ENCODE measurements around the gene AQP4.

AQP4 gene

GRCh38 chr18:26865557-26865956 is at the start of gene AQP4:
AQP4 (minus strand) TSS chr18:26865707; CDS start chr18:26865689, 18 bp downstream.
- DNase-seq: peak in 1 of 2 experiments; percentile 19

- no peak for DNase-seq
These were observed 46.3 kb upstream of the AQP4 start for GRCh38 chr18:26911840-26912239.

- no peak for DNase-seq
These were observed 44.2 kb upstream of the AQP4 start for GRCh38 chr18:26909599-26910290.

GRCh38 chr18:26908906-26909305 is 43.4 kb upstream of the AQP4 start:
- no peak for DNase-seq

GRCh38 chr18:26902291-26902690 is 36.8 kb upstream of the AQP4 start:
- no peak for DNase-seq

GRCh38 chr18:26901020-26901419 is 35.5 kb upstream of the AQP4 start:
- no peak for DNase-seq

GRCh38 chr18:26894426-26894825 is 28.9 kb upstream of the AQP4 start:
- no peak for DNase-seq

- DNase-seq: no peak
These were observed 28.5 kb upstream of the AQP4 start for GRCh38 chr18:26893996-26894395.

GRCh38 chr18:26888259-26888658 is 22.8 kb upstream of the AQP4 start:
- DNase-seq: no peak

GRCh38 chr18:26875040-26875654 is 9.6 kb upstream of the AQP4 start:
- DNase-seq: no peak

- no peak for DNase-seq
These were observed 8.8 kb upstream of the AQP4 start for GRCh38 chr18:26874283-26874682.

GRCh38 chr18:26869640-26870039 is 4.1 kb upstream of the AQP4 start:
- DNase-seq: no peak

- no peak for DNase-seq
These were observed 3.6 kb upstream of the AQP4 start for GRCh38 chr18:26868968-26869586.

- DNase-seq: no peak
These were observed 2.0 kb upstream of the AQP4 start for GRCh38 chr18:26867471-26867870.

GRCh38 chr18:26864658-26865057 is 849 bp downstream of the AQP4 start:
- DNase-seq: no peak

GRCh38 chr18:26863921-26864497 is 1.5 kb downstream of the AQP4 start:
- DNase-seq: no peak

GRCh38 chr18:26863122-26863879 is 2.2 kb downstream of the AQP4 start:
- DNase-seq: peak in 1 of 2 experiments; percentile 39

GRCh38 chr18:26862084-26862483 is 3.4 kb downstream of the AQP4 start:
- no peak for DNase-seq

- no peak for DNase-seq
These were observed 11.1 kb downstream of the AQP4 start for GRCh38 chr18:26854292-26854881.

GRCh38 chr18:26853401-26853800 is 12.1 kb downstream of the AQP4 start:
- no peak for DNase-seq

GRCh38 chr18:26843760-26844159 is 21.7 kb downstream of the AQP4 start:
- DNase-seq: no peak

GRCh38 chr18:26840965-26841364 is 24.5 kb downstream of the AQP4 start:
- no peak for DNase-seq

- no peak for DNase-seq
These were observed 25.9 kb downstream of the AQP4 start for GRCh38 chr18:26839609-26840008.
